Mucosa of gallbladder (tissue), 1 donor: ENCODE measurements around the gene PLPP7. TPM values are rescaled to one million over a fixed set of nuclear protein-coding genes. Genes with fewer than 3 reads are reported as not detected.
"Not testable (repeated sequence)": the region's sequence is repeated elsewhere in the genome, so short reads cannot be mapped to it uniquely, and the experiment has no call there.

Source experiments
- DNase-seq: peaks from one replicate; pipeline ENCODE4 v3.0.0-alpha.2; 2020; ENCODE audit warnings: low spot score
- total RNA-seq: library from RNA; stranded (reverse); gene quantifications from one replicate; pipeline ENCODE4 v1.2.1, GENCODE V29; 2021
- donor health status: DM: no; HTN: no; CAD: no.

The PLPP7 gene
- total RNA-seq, 1 donor from 2014 or later: 7.2 TPM

GRCh38 chr9:131266266-131267229 lies 23.0 kb upstream of the PLPP7 start:
- no peak for DNase-seq

GRCh38 chr9:131270171-131271015 lies 19.1 kb upstream of the PLPP7 start:
- DNase-seq: peak; percentile 47

GRCh38 chr9:131271016-131271273 lies 18.6 kb upstream of the PLPP7 start:
- DNase-seq: not testable (repeated sequence)

GRCh38 chr9:131271506-131271931 lies 18.0 kb upstream of the PLPP7 start:
- DNase-seq: no peak

- DNase-seq: no peak
Measured at GRCh38 chr9:131272212-131272611, 17.3 kb upstream of the PLPP7 start.

- DNase-seq: no peak
Measured at GRCh38 chr9:131273146-131273855, 16.2 kb upstream of the PLPP7 start.

- DNase-seq: no peak
Measured at GRCh38 chr9:131273856-131274673, 15.5 kb upstream of the PLPP7 start.

- no peak for DNase-seq
Measured at GRCh38 chr9:131274674-131275331, 14.7 kb upstream of the PLPP7 start.

GRCh38 chr9:131275332-131276093 lies 14.0 kb upstream of the PLPP7 start:
- no peak for DNase-seq

GRCh38 chr9:131276094-131276888 lies 13.2 kb upstream of the PLPP7 start, which contains the start of gene FAM78A:
Gene FAM78A (minus strand): TSS chr9:131276510. CDS start chr9:131276179, 331 bp downstream.
- DNase-seq: no peak

- no peak for DNase-seq
Measured at GRCh38 chr9:131276891-131277286, 12.6 kb upstream of the PLPP7 start.

GRCh38 chr9:131277287-131277909 lies 12.1 kb upstream of the PLPP7 start:
- DNase-seq: no peak

GRCh38 chr9:131277910-131278701 lies 11.4 kb upstream of the PLPP7 start:
- peak; percentile 78 for DNase-seq

GRCh38 chr9:131278702-131279111 lies 10.8 kb upstream of the PLPP7 start:
- DNase-seq: no peak

GRCh38 chr9:131279196-131279862 lies 10.2 kb upstream of the PLPP7 start:
- DNase-seq: no peak

GRCh38 chr9:131279863-131280570 lies 9.5 kb upstream of the PLPP7 start:
- DNase-seq: no peak
